Lower leg skin (tissue), 4 donors: ENCODE data around the gene LMNA. TPM values are rescaled to one million over a fixed set of nuclear protein-coding genes. Genes with fewer than 3 reads are reported as not detected.

Experiments
- DNase-seq, 2 donors: peaks; one replicate each; pipeline ENCODE4 v3.0.0-alpha.2; 2019; ENCODE audit warnings: low spot score in 2 of 2
- H3K4me3 ChIP-seq: fragments of 200-600 bp; sonication (generic); 2 replicates; pipeline ENCODE4 v1.5.1; 2017; ENCODE audit warnings: mild to moderate bottlenecking, low read depth; ENCODE audit not compliant: poor library complexity, severe bottlenecking
- POLR2A ChIP-seq, 2 donors: fragments of 450-650 bp; IDR thresholded peaks; one replicate each; pipeline ENCODE4 v1.6.1; 2016 to 2017; ENCODE audit warnings: antibody characterized with exemption in 2 of 2, mild to moderate bottlenecking in 1 of 2, moderate library complexity in 1 of 2
- WGBS, 2 donors: methylation state at CpG; one replicate each; pipeline ENCODE4 v1.1.5; 2018; 5-methylcytosine and 5-hydroxymethylcytosine counted together
- intact Hi-C: fragments of 100-400 bp; cut with DNase I; formaldehyde crosslinking; loops from one replicate; pipeline ENCODE4 v1.15.0; 2023; ENCODE audit warnings: low total_unique reads
- total RNA-seq, 4 donors: library from RNA; depleted of rRNA; stranded (reverse); fragments of >200 nt; gene quantifications; one replicate each; pipeline ENCODE4 v1.1.0, GENCODE V29; 2016
- TF ChIP-seq, protein P1 (sequence below), 3 donors: fragments of 450-650 bp; IDR thresholded peaks; one replicate each; pipeline ENCODE4 v1.5.1; 2016; ENCODE audit warnings: antibody characterized with exemption in 3 of 3, mild to moderate bottlenecking in 3 of 3, moderate library complexity in 2 of 3

The LMNA gene
- total RNA-seq, 4 donors from 2014 or later: 530 to 611 (median 555) TPM

DNA sequence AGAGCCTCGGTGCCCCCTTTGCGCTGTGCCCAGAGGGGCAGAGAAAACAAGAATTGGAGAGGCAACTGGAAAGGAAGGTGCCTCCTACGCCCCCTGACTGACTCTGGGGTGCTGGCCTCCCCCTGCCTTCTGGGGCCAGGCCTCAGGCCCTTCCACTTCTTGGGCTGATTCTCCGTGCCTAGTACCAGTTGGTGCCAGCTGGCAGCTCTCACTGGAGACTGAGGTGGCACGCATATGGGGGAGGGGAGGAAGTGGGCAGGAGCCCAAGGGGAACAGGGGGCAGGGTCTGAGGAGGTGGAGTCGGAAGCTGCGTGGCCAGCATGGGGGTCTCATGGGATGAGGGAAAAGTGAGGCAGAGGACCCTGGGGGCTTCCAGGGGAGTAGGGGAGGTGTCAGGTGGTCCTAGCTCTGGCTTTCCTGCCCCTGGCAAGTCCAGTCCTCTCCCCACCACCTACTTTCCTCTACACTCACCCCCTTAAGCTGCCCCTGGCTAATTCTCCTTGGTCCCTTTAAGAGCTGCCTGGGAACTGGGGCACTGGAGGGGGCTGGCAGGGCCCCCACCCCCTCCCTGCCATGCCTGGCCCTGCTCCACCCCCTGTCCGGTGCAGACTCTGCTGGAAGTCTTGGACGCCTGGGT is 32.4 kb downstream of the LMNA start:
- no peak overlapping the region for H3K4me3 ChIP-seq
- 6 to 14% methylated on average over 9 of the region's 9 CpGs for WGBS, 2 donors
- intact Hi-C loops: loop anchor here (5.0 kb wide), 1 partner anchor 75 kb away; no protein-coding TSS in a partner anchor
- no peak for DNase-seq
- TF ChIP-seq POLR2A (IDR thresholded peaks at IDR 0.05): no peak
- TF ChIP-seq, protein P1, sequence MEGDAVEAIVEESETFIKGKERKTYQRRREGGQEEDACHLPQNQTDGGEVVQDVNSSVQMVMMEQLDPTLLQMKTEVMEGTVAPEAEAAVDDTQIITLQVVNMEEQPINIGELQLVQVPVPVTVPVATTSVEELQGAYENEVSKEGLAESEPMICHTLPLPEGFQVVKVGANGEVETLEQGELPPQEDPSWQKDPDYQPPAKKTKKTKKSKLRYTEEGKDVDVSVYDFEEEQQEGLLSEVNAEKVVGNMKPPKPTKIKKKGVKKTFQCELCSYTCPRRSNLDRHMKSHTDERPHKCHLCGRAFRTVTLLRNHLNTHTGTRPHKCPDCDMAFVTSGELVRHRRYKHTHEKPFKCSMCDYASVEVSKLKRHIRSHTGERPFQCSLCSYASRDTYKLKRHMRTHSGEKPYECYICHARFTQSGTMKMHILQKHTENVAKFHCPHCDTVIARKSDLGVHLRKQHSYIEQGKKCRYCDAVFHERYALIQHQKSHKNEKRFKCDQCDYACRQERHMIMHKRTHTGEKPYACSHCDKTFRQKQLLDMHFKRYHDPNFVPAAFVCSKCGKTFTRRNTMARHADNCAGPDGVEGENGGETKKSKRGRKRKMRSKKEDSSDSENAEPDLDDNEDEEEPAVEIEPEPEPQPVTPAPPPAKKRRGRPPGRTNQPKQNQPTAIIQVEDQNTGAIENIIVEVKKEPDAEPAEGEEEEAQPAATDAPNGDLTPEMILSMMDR (IDR thresholded peaks at IDR 0.05): no peak

DNA sequence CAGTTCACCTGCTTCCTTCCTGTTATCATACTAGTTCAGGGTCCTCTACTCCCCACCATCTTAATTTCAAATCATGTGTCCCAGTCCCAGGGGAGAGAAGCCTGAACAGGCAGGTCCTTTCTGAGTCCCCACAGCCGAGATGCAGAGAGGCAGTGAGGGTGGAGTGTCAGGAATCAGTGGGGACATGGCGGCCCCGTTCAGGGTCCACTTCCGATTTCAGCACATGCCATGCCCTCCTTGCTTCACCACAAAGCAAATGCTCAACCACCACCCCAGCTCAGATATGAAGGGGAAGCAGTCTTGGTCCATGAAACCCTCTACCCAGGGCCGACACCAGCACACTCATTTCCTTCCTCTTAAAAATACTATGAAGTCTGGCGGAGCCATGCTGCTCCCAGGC is 33.7 kb downstream of the LMNA start:
- WGBS, 2 donors: 51 to 66% methylated on average over 6 of the region's 6 CpGs
- H3K4me3 ChIP-seq: no peak overlapping the region
- no peak for DNase-seq
- no peak for TF ChIP-seq POLR2A (IDR thresholded peaks at IDR 0.05)
- TF ChIP-seq, protein P1 (IDR thresholded peaks at IDR 0.05): no peak
- intact Hi-C loops: loop anchor here (5.0 kb wide), 1 partner anchor 74 kb away; no protein-coding TSS in a partner anchor

DNA sequence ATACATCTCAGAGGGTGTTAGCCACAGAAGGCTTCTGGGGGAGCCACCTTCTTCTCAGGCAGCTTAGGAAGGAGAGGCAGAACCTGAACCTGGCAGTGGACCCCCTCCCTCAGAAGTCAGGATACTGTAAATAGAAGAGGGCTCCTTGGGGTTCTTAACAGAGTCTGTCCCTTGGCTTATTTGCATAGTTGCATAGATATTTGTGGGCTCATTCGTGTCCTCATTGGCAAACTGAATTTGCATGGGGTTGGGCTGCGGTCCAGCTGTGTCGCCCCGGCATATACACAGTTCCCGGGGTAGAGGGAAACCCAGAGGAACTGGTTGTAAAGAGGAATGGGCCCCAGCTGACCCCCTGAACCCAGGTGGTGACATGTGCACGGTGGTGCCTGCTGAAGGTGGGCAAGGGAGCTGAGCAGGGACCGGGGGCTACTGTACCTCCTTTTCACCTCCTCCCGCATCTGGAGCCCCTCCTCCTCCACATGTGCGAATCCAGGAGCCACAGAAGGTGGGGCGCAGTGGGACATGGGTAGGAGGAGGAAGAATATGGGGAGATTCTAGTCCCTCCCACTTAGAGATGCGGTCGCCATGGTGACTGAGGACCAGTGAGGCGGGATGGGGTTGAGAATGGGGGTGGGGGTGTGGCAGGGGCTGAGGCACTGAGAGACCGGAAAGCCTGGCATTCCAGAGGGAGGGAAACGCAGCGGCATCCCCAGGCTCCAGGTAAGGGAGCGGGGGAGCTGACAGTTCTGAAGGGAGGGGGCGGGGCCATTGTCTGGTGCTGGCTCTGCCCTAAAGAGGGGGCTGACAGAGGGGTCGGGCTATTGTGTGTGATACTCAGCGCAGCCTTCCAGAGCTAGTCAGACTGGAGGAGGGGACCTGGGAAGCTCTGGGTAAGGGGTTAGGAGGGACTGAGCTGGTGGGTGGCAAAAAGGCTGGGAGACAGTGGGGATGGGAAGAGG is 35.1 kb downstream of the LMNA start:
- no peak overlapping the region for H3K4me3 ChIP-seq
- TF ChIP-seq, protein P1 (IDR thresholded peaks at IDR 0.05): no peak
- TF ChIP-seq POLR2A (IDR thresholded peaks at IDR 0.05): no peak
- WGBS, 2 donors: 29 to 37% methylated on average over 20 of the region's 20 CpGs
- no peak for DNase-seq
- intact Hi-C loops: loop anchor here (5.0 to 10.0 kb wide), 2 partner anchors 55 to 73 kb away; no protein-coding TSS in a partner anchor

DNA sequence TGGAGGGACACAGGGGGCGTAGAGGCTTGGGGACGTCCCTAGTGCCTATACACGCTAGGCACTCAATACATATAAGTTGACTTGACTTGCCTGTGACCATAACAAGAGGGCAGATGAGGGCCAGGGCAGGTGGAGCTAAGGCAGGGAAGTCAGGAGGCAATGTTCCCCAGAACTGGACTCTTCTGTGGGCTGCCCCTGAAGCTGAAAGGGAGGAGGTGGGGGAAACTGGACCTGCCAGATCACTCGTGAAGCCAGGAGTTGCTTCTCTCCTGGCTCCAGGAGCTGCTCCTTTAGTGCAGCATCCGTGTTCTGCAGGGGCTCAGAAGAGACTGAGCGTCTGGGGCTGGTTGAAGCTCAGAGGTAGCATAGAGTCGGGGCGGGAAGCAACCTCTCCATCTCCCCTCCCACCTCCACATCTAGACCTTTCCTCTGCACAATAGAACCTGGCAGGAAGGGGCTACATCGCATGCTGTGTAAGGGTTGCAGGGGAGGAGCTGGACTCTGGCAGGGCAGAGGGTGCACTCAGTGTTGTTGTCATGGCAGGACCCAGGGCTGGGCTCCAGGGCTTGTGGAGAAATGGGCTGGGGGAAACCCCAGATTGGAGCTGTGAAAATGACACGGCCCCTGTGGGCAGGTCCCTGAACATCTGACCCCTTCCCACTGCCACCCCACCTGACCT is 36.0 kb downstream of the LMNA start:
- DNase-seq: no peak
- WGBS, 2 donors: 49 to 57% methylated on average over 9 to 10 of the region's 10 CpGs
- no peak overlapping the region for H3K4me3 ChIP-seq
- TF ChIP-seq POLR2A (IDR thresholded peaks at IDR 0.05): no peak
- TF ChIP-seq, protein P1 (IDR thresholded peaks at IDR 0.05): no peak
- intact Hi-C loops: loop anchor here (10.0 kb wide), 1 partner anchor 54 kb away; no protein-coding TSS in a partner anchor

DNA sequence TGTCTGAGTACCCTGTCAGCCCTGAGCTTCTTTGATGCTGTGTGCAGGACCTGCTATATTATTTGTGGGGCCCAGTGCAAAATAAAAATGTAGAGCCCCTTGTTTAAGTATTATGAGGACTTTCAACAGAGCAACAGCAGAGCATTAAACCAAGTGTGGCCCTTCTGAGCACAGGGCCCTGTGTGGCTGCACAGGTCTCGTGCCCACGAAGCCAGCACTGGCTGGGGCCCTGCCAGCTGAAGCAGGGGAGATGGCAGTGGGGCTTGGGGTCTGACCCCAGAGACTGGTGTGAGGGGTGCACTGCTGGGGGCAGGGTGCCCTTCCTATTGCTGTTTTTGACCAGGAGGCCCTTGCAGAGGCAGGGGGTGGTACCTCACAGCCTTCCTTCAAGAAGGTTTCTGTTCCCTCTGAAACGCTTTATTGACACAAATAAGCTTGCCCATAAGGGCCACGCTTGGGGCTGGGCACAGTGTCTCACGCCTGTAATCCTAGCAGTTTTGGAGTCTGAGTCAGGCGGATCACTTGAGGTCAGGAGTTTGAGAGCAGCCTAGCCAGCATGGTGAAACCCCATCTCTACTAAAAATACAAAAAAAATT is 36.7 kb downstream of the LMNA start:
- WGBS, 2 donors: 40 to 44% methylated on average over 6 of the region's 6 CpGs
- DNase-seq: no peak
- no peak for TF ChIP-seq POLR2A (IDR thresholded peaks at IDR 0.05)
- TF ChIP-seq, protein P1 (IDR thresholded peaks at IDR 0.05): no peak
- no peak overlapping the region for H3K4me3 ChIP-seq
- intact Hi-C loops: loop anchor here (10.0 kb wide), 1 partner anchor 54 kb away; no protein-coding TSS in a partner anchor
